ENCODE measurements around the gene MARCO.
"Not testable (repeated sequence)": the region's sequence is repeated elsewhere in the genome, so short reads cannot be mapped to it uniquely, and the experiment has no call there.

MARCO gene

GRCh38 chr2:119003856-119004255, 61.9 kb downstream of the MARCO start:
- in situ Hi-C loops (cut with MboI; ENCODE audit: low sequenced_read_pairs), result not testable (repeated sequence)

- in situ Hi-C loops (cut with MboI; ENCODE audit: low sequenced_read_pairs), result no loop called here
These were observed 62.6 kb downstream of the MARCO start for GRCh38 chr2:119004602-119005001.

DNA sequence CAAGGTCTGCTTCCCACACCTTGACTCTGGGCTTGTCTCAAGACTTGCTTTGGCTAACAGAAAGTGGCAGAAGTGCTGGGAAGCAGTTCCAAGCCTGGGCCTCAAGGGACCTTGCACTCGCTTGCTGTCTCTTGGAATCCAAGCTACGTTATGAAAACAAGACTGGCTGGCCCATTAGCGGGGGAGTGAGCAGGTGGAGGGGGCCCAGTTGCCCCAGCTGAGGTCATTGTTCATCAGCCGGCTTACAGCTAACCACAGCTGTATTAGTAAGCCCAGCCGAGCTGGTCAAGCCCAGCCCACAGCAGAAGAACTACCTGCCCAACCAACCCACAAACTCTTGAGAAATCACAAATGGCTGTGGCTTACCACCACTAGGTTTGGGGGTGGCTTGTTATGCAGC, 63.1 kb downstream of the MARCO start:
- in situ Hi-C loops (cut with MboI; ENCODE audit: low sequenced_read_pairs), result no loop called here

DNA sequence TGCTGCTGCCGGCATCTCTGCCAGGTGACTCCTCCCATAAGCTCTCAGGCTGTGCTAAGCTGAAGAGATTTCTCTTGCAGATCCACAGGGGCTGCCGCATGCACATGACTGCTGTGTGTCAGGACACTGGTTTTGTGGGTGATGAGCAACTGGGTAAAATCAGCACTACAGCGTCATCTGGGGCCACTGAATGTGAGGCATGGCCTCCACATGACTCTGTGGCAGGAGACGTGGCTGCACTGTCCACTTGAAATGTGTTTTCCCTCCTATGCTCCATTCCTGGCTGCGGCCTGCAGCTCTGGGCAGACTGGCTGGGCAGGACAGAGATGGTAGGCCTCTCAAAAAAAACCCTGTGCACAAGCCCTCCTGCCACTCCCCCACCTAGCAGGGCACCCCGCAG, 63.6 kb downstream of the MARCO start:
- in situ Hi-C loops (cut with MboI; ENCODE audit: low sequenced_read_pairs), result no loop called here

GRCh38 chr2:119006441-119006840, 64.4 kb downstream of the MARCO start:
- in situ Hi-C loops (cut with MboI; ENCODE audit: low sequenced_read_pairs), result no loop called here

DNA sequence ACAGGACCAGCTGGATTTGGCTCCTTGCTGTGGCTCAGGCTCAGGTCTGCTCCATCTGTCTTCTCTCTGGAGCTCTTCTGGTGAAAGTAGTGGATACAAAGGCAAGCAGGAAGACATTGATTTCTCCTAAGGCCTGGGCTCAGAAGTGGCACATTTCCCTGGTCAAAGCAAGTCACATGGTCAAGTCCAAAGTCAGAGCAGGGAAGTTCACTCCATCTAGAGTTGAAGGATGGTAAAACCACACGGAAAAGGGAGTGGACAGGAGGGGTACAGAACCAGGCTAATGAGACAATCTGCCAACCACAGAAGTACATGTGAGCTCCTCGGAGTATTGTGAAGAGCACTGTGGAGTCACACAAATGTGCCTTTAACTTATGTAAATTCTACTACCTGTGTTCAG, 66.1 kb downstream of the MARCO start:
- in situ Hi-C loops (cut with MboI; ENCODE audit: low sequenced_read_pairs), result no loop called here

- in situ Hi-C loops (cut with MboI; ENCODE audit: low sequenced_read_pairs), result no loop called here
These were observed 67.1 kb downstream of the MARCO start for GRCh38 chr2:119009110-119009509.

DNA sequence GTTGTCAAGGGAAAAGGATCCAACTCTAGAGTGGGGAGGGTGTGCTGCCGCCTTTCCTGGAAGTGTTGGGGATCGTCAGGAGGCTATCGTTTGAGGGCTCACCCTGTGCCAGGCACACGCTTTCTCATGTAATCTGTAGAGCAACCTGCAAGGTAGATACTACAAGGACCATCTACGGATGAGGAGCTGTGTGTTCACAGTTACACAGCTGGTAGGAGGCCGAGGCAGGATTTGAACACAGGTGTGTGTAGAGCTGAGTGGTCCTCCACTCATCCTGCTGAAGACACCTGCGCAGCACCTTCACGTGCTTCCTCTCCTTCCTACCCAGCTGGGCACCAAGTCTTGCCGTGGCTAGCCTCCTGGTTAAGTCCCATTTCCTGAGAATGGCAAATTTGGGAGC, 68.3 kb downstream of the MARCO start:
- in situ Hi-C loops (cut with MboI; ENCODE audit: low sequenced_read_pairs), result no loop called here

DNA sequence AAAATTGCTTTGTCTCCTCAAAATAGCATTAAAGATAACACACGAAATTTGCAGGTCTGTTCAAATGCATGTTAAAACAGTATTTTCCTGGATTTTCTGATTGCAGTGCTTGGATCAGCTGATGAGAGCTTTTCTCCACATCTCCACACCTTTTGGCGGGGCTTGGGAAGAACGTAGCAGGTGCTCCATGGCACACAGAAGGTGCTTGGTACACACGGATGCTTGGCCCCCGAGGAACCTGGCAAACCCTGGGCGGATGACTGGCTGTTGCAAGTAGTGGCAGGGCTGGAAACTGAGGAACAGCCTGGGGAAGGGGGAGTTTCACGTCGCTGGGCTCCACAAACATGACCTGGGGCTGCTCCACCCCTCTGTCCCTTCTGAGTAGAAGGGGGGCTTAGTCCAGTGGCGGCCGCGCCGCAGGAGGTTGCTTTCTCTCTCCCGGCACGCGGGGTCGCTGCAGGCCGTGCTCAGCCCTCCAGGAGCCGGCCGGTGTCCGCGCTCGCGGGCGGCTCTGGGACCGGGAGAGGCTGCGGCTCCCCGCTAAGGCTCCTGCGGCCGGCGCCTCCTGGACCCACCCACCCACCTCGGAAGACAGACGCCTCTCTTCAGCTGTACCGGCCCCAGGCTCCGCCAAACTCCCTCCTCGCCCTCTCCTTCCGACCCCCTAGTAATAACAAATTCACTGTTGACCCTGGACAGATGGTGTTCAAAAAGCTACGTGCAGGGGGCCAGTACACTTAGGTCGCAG, 69.3 kb downstream of the MARCO start:
- in situ Hi-C loops (cut with MboI; ENCODE audit: low sequenced_read_pairs), result no loop called here

GRCh38 chr2:119011910-119012209, 69.9 kb downstream of the MARCO start:
- in situ Hi-C loops (cut with MboI; ENCODE audit: low sequenced_read_pairs), result no loop called here

DNA sequence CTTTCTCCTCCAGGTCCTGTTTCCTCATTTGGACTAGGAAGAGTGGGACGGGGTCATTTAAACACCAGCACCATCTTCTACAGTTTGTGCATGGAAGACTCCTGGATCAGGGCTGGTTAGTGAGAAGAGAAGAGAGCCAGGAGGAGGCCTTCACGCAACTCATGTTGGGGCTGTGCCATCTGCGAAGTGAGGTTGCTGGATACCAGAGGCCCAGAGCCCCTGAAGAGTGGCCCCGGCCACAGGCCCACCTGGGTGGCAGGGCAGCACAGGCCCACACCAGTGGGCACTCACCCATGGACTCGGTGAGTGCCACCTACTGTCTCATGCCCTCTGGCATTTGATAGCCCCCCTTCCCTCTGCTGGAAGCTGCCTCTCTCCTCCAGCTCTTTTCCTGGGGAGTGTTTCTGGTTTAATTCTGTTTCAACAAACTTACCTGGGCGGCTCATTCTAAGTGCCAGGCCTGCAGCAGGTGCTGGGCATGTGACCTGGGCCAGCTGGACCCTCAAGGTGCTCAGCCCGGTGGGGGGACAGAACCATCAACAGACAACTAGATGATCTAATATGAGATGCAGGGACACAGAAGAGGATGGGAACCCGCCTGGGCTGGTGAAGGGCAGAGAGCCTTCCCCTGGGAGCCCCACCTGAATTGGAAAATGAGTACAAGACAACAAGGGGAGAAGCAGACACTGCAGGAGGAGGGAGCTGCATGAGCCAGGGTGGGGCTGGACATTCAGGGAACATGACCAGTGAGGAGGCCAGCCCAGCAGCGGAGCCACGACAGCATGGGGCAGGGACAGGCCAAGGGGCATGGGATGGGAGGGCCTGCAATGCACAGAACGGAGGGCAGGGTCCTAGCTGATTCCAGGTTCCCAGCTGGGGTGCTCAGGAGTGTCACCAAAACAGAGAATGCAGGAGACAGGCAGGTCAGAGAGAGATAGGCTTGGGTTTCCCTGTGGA, 70.6 kb downstream of the MARCO start:
- in situ Hi-C loops (cut with MboI; ENCODE audit: low sequenced_read_pairs), result no loop called here

- in situ Hi-C loops (cut with MboI; ENCODE audit: low sequenced_read_pairs), result no loop called here
These were observed 71.7 kb downstream of the MARCO start for GRCh38 chr2:119013671-119014070.

DNA sequence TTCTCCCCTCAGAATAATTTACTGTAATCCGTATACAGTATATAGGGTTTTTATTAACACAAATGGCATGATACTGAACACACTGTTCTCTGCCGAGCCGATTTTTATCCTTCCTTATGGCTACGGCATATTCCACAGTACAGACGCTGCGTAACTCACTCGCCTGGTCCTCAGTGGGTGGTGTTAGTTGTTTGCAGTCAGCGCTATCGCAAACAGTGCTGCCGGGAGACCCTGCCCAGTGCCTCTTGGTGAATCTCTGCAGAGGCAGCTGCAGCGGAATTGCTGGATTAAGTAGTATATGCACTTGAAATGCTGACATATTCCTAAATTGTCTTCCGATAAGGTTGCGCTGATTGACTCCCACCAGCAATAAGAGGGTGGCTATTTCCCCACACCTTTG, 73.9 kb downstream of the MARCO start:
- in situ Hi-C loops (cut with MboI; ENCODE audit: low sequenced_read_pairs), result no loop called here

- in situ Hi-C loops (cut with MboI; ENCODE audit: low sequenced_read_pairs), result no loop called here
These were observed 77.5 kb downstream of the MARCO start for GRCh38 chr2:119019521-119019920.

GRCh38 chr2:119022678-119023077, 80.7 kb downstream of the MARCO start:
- in situ Hi-C loops (cut with MboI; ENCODE audit: low sequenced_read_pairs), result no loop called here

DNA sequence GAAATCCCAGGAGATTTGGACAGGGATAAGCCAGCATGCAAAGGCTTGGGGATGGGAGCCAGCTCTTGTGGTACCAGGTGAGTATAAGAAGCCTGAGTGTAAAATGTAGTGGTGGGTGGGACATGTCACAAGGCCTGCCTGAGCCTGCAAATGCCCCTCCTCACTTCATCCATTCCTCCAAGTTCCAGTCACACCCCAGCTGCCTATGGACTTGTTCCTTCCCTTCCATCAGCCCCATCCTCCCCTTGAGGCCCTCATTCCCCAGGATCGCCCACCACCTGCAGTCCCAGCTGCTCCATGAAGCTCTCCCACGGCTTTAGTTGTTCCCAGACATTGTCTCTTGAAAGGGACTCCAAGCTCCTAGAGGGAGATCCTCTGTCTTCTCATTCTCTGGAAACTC, 81.5 kb downstream of the MARCO start:
- in situ Hi-C loops (cut with MboI; ENCODE audit: low sequenced_read_pairs), result no loop called here

DNA sequence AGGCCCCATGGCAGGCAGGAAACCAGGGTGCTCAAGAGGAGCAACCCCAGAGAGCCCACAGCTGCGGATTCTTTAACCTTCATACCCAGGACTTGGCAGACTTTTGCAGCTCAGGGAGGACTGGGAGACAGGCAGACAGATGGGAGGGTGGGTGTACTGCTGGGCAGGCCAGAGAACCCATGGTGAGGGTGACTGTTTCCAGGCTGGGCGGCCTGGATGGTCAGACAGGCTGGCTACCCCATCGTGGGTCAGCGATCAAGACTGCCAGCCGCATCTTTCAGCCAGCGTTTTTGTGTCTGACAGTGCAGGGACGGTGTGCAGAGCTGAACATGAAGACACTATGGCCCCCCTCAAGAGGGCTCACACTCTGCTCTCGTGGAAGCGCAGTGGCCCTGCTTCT, 82.2 kb downstream of the MARCO start:
- in situ Hi-C loops (cut with MboI; ENCODE audit: low sequenced_read_pairs), result no loop called here

- in situ Hi-C loops (cut with MboI; ENCODE audit: low sequenced_read_pairs), result no loop called here
These were observed 82.6 kb downstream of the MARCO start for GRCh38 chr2:119024568-119024967.

GRCh38 chr2:119025013-119025412, 83.0 kb downstream of the MARCO start:
- in situ Hi-C loops (cut with MboI; ENCODE audit: low sequenced_read_pairs), result no loop called here

- in situ Hi-C loops (cut with MboI; ENCODE audit: low sequenced_read_pairs), result no loop called here
These were observed 83.9 kb downstream of the MARCO start for GRCh38 chr2:119025762-119026351.

- in situ Hi-C loops (cut with MboI; ENCODE audit: low sequenced_read_pairs), result no loop called here
These were observed 84.9 kb downstream of the MARCO start for GRCh38 chr2:119026890-119027289.
